ENCODE results near the gene SLC66A3.

SLC66A3 gene

GRCh38 chr2:11156396-11157075 lies 1.3 kb downstream of the SLC66A3 start:
- peak overlapping the region; percentile 60; the same call in 1 of the 2 replicates for H3K4me3 ChIP-seq (replicated peaks; ENCODE audit: low read depth, low read length)
- no peak for TF ChIP-seq CTCF (IDR thresholded peaks at IDR 0.05; ENCODE audit: low read depth, low read length, missing control alignments)
- no peak for DNase-seq (ENCODE audit: extremely low read depth, low read depth)

DNA sequence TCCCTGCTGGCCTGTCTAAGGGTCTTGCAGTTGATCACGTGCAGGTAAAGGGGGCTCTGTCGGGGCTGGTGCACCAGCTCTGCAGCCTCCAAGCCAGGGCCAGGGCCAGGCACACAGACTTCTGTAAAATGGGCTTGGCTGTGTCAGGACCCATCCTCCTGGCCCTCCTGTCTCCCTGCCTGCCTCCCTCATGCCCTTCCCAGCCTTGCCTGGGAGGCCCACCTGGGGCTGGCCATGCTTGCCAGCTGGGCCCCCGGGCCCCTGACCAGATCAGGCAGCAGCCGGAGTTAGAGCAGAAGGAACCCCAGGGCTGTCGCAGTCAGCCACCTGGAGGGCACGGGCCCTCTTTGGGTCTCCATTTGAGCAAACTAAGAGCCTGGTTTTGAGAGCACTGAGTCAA lies 2.0 kb downstream of the SLC66A3 start:
- no peak for TF ChIP-seq CTCF (IDR thresholded peaks at IDR 0.05; ENCODE audit: low read depth, low read length, missing control alignments)
- no peak for DNase-seq (ENCODE audit: extremely low read depth, low read depth)
- no peak overlapping the region for H3K4me3 ChIP-seq (replicated peaks; ENCODE audit: low read depth, low read length)

DNA sequence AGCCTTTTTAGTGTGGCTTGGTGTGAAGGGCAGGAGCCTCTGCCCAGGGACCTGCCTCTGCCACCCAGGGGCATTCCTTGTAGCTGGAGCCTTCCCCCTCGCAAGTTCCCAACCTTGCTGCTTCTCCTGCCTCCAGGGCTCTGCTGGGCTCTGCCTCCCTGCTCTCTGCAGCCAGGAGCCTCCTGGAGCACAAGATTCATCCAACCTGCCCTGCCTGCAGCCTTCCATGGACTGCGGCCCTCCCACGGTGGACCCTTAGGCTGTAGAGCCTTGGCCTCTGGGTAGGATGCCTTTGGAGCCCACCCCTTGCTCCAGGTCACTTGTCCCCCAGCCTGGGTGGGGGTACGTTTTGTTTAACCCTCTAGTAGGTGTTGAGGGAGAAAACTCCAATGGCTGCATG lies 2.5 kb downstream of the SLC66A3 start:
- TF ChIP-seq CTCF (IDR thresholded peaks at IDR 0.05; ENCODE audit: low read depth, low read length, missing control alignments) = no peak
- no peak for DNase-seq (ENCODE audit: extremely low read depth, low read depth)
- no peak overlapping the region for H3K4me3 ChIP-seq (replicated peaks; ENCODE audit: low read depth, low read length)

DNA sequence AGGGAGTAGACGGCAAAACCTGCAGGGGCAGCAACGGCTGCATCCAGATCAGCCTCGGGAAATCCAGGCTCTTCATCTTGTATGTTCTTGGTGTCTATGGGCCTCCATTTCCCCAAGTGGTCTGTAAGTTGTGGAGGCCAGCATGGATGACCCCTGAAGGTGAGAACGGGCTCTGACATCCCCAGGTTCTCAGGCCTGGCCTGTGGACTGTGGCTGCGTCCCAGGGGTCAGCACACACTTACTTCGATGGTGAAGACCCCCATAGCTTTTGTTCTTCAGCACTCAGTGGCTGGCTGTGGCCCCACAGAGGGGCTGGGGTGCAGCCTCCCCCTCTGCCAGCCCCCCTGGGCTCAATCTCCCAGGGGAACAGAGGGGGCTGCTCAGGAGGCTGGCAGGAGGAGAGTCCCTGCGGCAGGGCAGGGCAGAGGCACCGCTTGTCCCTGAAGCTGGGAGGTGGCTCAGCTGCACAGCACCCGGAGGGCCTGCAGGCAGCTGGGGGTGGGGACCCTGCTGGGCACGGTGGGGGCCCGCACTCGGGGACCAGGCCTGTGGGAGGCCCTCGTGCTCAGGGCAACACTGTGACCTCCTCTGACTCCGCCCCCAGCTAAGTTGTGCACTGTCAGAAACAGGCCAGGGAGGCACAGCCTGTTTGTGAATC lies 3.8 kb downstream of the SLC66A3 start:
- no peak for TF ChIP-seq CTCF (IDR thresholded peaks at IDR 0.05; ENCODE audit: low read depth, low read length, missing control alignments)
- no peak for DNase-seq (ENCODE audit: extremely low read depth, low read depth)
- no peak overlapping the region for H3K4me3 ChIP-seq (replicated peaks; ENCODE audit: low read depth, low read length)

- no peak for DNase-seq (ENCODE audit: extremely low read depth, low read depth)
- H3K4me3 ChIP-seq (replicated peaks; ENCODE audit: low read depth, low read length) = no peak overlapping the region
- TF ChIP-seq CTCF (IDR thresholded peaks at IDR 0.05; ENCODE audit: low read depth, low read length, missing control alignments) = no peak
Measured at GRCh38 chr2:11159574-11160170, 4.4 kb downstream of the SLC66A3 start.

- H3K4me3 ChIP-seq (replicated peaks; ENCODE audit: low read depth, low read length) = no peak overlapping the region
- DNase-seq (ENCODE audit: extremely low read depth, low read depth) = no peak
- TF ChIP-seq CTCF (IDR thresholded peaks at IDR 0.05; ENCODE audit: low read depth, low read length, missing control alignments) = no peak
Measured at GRCh38 chr2:11160256-11160655, 5.0 kb downstream of the SLC66A3 start.
